A549 (cell line): ENCODE results near the gene NFYC.

ENCODE experiments used
- CHD2 ChIP-seq: fragments of 150-350 bp; IDR thresholded peaks from 2 replicates; pipeline ENCODE4 v1.6.1; 2014; ENCODE audit warnings: low read length; ENCODE audit not compliant: partially characterized antibody
- FOXS1 ChIP-seq: fragments of 250-450 bp; sonication (Bioruptor Pico); IDR thresholded peaks from 2 replicates; pipeline ENCODE4 v1.5.0; 2020; ENCODE audit warnings: mild to moderate bottlenecking, moderate library complexity
- KDM5A ChIP-seq: fragments of 200-600 bp; sonication (generic); IDR thresholded peaks from 2 replicates; pipeline ENCODE4 v1.6.1; 2016; ENCODE audit warnings: antibody characterized with exemption, mild to moderate bottlenecking
- MAZ ChIP-seq: fragments of 150-350 bp; IDR thresholded peaks from 2 replicates; pipeline ENCODE4 v1.6.1; 2014; ENCODE audit warnings: antibody characterized with exemption, low read depth, low read length, borderline replicate concordance
- MYC ChIP-seq: IDR thresholded peaks from 2 replicates; pipeline ENCODE4 v1.6.1; 2012; ENCODE audit warnings: mild to moderate bottlenecking, inconsistent platforms, low read length, improper control_type of control experiment, borderline replicate concordance
- POLR2A ChIP-seq: IDR thresholded peaks from 2 replicates; pipeline ENCODE4 v1.6.1; 2012; ENCODE audit warnings: mild to moderate bottlenecking, low read length
- SMC3 ChIP-seq: fragments of >200 bp; sonication (Bioruptor Twin); formaldehyde crosslinking; IDR thresholded peaks from 3 replicates; pipeline ENCODE4 v1.6.1; 2018; ENCODE audit warnings: inconsistent platforms
- USF2 ChIP-seq: fragments of 450-650 bp; IDR thresholded peaks from 2 replicates; pipeline ENCODE4 v1.6.1; 2014; ENCODE audit warnings: antibody characterized with exemption
- ZC3H11A ChIP-seq: fragments of 450-650 bp; IDR thresholded peaks from 2 replicates; pipeline ENCODE4 v1.6.1; 2014; ENCODE audit warnings: antibody characterized with exemption, mild to moderate bottlenecking
- TF ChIP-seq, protein P1 (sequence below): IDR thresholded peaks from 2 replicates; pipeline ENCODE4 v1.6.1; 2012
- TF ChIP-seq, protein P2 (sequence below): fragments of >200 bp; sonication (Bioruptor Twin); formaldehyde crosslinking; IDR thresholded peaks from 3 replicates; pipeline ENCODE4 v1.5.1; 2016
- TF ChIP-seq, protein P3 (sequence below): fragments of >200 bp; sonication (Bioruptor Twin); formaldehyde crosslinking; IDR thresholded peaks from 3 replicates; pipeline ENCODE4 v1.6.1; 2016

- TF ChIP-seq, protein P1, sequence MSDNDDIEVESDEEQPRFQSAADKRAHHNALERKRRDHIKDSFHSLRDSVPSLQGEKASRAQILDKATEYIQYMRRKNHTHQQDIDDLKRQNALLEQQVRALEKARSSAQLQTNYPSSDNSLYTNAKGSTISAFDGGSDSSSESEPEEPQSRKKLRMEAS: no peak
- TF ChIP-seq, protein P2, sequence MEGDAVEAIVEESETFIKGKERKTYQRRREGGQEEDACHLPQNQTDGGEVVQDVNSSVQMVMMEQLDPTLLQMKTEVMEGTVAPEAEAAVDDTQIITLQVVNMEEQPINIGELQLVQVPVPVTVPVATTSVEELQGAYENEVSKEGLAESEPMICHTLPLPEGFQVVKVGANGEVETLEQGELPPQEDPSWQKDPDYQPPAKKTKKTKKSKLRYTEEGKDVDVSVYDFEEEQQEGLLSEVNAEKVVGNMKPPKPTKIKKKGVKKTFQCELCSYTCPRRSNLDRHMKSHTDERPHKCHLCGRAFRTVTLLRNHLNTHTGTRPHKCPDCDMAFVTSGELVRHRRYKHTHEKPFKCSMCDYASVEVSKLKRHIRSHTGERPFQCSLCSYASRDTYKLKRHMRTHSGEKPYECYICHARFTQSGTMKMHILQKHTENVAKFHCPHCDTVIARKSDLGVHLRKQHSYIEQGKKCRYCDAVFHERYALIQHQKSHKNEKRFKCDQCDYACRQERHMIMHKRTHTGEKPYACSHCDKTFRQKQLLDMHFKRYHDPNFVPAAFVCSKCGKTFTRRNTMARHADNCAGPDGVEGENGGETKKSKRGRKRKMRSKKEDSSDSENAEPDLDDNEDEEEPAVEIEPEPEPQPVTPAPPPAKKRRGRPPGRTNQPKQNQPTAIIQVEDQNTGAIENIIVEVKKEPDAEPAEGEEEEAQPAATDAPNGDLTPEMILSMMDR: no peak
- TF ChIP-seq, protein P3, sequence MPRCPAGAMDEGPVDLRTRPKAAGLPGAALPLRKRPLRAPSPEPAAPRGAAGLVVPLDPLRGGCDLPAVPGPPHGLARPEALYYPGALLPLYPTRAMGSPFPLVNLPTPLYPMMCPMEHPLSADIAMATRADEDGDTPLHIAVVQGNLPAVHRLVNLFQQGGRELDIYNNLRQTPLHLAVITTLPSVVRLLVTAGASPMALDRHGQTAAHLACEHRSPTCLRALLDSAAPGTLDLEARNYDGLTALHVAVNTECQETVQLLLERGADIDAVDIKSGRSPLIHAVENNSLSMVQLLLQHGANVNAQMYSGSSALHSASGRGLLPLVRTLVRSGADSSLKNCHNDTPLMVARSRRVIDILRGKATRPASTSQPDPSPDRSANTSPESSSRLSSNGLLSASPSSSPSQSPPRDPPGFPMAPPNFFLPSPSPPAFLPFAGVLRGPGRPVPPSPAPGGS: no peak
- TF ChIP-seq SMC3: no peak
- no peak for TF ChIP-seq POLR2A
- no peak for TF ChIP-seq MAZ
- no peak for TF ChIP-seq CHD2
- no peak for TF ChIP-seq USF2
- TF ChIP-seq MYC: no peak
- TF ChIP-seq KDM5A: no peak
- TF ChIP-seq FOXS1 (CRISPR knock-in tag): no peak
- TF ChIP-seq ZC3H11A: no peak
Observed at GRCh38 chr1:40703316-40703715, 11.8 kb downstream of the NFYC start.
